GM18511 (cell line): Measurements from ENCODE around the gene LPAR2.
A peak's percentile ranks its signal among the peaks of the same experiment; 100 is the strongest.
"Not testable (repeated sequence)": the region's sequence is repeated elsewhere in the genome, so short reads cannot be mapped to it uniquely, and the experiment has no call there.

ENCODE experiments used
- ATAC-seq: cut with Tn5 transposase; IDR thresholded peaks from one replicate; pipeline ENCODE4 v1.9.1; 2021; ENCODE audit warnings: mild to moderate bottlenecking, moderate library complexity; ENCODE audit not compliant: unreplicated experiment

Gene LPAR2

GRCh38 chr19:19627621-19628500 is at the start of gene LPAR2:
TSS of gene LPAR2 (minus strand) at chr19:19628220. CDS start at chr19:19627275, 945 bp downstream.
- ATAC-seq: peak; percentile 74

GRCh38 chr19:19677579-19677978 is 49.6 kb upstream of the LPAR2 start:
- ATAC-seq: no peak

- ATAC-seq: no peak
Measured at GRCh38 chr19:19674315-19674714, 46.3 kb upstream of the LPAR2 start.

- ATAC-seq: no peak
Measured at GRCh38 chr19:19672816-19673215, 44.8 kb upstream of the LPAR2 start.

DNA sequence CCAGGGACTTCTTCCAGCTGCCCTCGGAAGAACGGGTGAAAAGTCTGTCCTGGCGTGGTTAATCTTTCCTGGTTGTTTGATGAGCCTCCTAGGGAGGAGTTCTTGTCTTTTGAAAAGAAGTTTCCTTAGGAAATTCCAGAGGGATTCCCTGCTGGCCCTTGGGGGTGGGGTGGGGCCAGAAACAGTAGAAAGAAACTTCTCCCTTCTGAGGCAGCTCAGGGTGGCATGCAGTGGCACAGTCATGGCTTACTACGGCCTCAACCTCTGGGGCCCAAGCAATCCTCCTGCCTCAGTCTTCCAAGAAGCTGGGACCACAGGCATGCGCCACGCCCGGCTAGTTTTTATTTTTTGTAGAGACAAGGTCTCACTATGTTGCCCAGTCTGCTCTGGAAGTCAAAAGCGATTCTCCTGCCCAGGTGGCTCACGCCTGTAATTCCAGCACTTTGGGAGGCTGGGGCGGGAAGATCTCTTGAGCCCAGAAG is 42.1 kb upstream of the LPAR2 start:
- ATAC-seq: no peak

- ATAC-seq: peak; percentile 73
Measured at GRCh38 chr19:19668230-19669012, 40.4 kb upstream of the LPAR2 start, which contains the start of gene ZNF101. TSS of gene ZNF101 (plus strand) at chr19:19668839. CDS start at chr19:19668964, 125 bp downstream.

DNA sequence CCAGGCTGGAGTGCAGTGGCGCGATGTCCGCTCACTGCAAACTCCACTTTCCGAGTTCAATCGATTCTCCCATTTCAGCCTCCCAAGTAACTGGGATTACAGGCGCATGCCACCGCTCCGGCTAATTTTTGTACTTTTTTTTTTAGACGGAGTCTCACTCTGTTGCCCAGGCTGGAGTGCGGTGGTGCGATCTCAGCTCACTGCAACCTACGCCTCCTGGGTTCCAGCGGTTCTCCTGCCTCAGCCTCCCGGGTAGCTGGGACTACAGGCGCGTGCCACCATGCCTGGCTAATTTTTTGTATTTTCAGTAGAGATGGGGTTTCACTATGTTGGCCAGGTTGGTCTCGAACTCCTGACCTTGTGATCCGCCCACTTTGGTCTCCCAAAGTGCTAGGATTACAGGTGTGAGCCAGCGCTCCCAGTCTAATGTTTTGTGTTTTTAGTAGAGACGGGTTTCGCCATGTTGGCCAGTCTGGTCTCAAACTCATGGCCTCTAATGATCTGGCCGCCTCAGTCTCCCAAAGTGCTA is 37.5 kb upstream of the LPAR2 start:
- not testable (repeated sequence) for ATAC-seq

GRCh38 chr19:19663256-19664120 is 35.5 kb upstream of the LPAR2 start, which contains the start of gene ATP13A1:
TSS of gene ATP13A1 (minus strand) at chr19:19663676. CDS start at chr19:19663666, 10 bp downstream.
- ATAC-seq: peak; percentile 73

DNA sequence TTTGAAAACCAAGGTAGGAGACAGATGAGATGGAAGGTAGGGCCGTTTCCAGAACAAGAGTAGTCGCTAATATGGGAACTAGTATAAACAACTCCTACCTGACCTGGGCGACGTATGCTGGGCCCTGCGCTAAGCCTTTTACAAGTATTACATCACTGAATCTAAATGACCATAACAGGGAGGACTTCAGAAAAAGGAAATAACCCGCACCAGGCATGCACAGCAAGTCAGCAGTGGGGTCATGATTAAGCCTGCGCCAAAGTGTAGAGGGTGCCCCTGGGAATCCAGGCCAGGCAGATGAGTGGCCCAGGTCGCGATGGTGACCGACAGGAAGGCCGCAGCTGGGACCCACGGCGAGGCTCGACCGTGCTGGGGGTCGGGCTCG is 34.8 kb upstream of the LPAR2 start:
- ATAC-seq: no peak

GRCh38 chr19:19662344-19662743 is 34.3 kb upstream of the LPAR2 start:
- ATAC-seq: no peak

- ATAC-seq: peak; percentile 51
Measured at GRCh38 chr19:19661675-19662251, 33.7 kb upstream of the LPAR2 start.

GRCh38 chr19:19661141-19661674 is 33.2 kb upstream of the LPAR2 start:
- ATAC-seq: no peak

GRCh38 chr19:19659646-19660245 is 31.7 kb upstream of the LPAR2 start:
- ATAC-seq: no peak

GRCh38 chr19:19657397-19657783 is 29.4 kb upstream of the LPAR2 start:
- ATAC-seq: no peak

DNA sequence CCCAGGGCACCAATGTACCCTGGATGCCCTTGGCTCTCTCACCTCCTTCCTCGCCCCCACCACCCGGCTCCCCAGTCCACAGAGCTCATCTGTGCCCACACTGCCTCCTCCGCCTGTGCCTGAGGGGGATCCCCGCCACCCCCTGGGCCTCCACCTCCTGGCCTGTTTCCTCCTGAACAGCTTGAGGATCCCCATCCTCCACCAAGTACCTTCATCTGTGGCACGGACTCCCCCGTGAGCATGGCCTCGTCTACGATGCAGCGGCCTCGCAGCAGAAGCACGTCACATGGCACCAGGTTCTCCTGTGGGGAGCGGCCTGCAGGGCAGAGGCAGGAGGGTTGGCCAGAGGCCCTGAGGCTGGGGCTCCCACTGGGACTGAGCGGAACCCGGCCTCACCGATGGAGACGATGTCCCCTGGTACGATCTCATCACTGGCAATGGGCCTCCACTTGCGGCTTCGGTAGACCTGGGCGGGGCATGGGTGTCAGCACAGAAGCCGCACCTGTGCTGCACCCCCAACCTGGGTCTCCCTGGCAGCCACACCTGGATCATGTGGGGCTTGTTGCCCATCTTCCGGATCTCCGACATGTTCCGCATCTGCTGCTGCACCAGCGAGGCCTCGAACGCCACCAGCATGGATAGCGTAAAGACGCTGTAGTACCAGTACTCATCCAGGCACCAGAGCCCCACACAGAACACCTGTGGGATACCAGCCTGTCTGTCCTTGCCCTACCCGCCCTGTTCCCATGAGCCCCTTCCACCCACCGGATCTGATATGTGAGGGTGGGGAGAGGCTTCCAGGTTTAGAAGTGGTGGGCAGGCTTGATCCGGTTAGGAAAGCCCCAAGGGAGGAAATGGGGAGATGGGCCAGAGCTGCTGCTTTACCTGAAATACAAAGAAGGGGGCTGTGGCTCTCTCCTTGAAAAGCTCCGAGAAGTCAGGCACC is 28.7 kb upstream of the LPAR2 start:
- no peak for ATAC-seq

DNA sequence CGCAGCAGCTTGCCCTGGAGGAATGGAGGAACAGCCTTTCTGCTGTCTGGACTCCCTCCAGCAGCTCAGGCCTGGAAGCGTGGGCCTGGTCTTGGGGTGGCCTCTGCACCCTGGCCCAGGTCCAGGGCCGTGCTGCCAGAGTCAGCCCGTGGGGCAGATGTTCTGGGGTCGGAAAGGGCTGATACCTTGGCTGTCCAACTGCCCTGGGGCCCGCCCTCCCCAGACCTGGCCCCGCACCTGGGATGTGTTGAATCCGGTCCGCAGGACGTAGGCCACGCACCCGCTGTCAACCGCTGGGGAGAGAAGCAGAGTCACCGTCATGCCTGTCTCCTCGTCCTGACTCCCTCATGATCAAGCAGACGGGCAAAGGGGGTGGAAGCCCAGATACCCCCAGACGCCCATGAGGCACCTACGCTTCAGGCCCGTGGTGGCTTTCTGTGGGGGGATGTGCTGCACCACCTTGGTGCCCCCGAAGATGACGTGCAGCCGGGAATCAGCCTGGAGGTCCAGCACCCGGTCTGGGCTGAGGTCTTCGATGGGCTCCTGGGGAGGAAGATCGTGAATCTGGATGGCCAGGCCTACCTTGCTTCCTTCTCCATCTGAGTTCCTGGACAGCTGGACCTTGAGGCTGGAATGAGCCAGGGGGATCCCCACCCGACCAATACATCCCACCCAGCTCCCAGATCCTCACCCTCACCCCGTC is 27.8 kb upstream of the LPAR2 start:
- no peak for ATAC-seq

GRCh38 chr19:19655051-19655594 is 27.1 kb upstream of the LPAR2 start:
- no peak for ATAC-seq
